ENCODE data around the gene HIPK2.

HIPK2 gene

DNA sequence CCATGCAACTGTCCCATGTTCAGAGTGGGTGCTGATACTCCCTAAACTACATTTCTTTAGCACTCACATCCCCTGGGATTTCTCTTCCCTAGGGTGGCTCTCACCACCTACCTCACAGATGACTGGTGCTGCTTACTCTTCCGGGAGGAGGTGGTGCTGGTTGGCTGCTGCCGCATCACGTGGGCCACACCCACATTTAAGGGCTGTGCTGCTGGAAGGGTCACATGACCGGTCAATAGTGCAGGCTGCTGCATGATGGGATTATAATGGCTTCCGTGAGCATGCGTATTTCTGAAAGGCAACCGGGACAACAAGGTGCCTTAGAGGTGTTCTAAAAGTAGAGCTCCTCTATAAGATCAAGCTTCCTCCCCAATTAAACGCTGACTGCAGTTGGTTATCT lies 177.5 kb downstream of the HIPK2 start:
- ATAC-seq = no peak
- TF ChIP-seq ZNF565 (CRISPR knock-in tag; conservative IDR thresholded peaks at IDR 0.05; ENCODE audit: low read depth) (no peak), ESRRG (CRISPR knock-in tag; IDR thresholded peaks at IDR 0.05) (no peak), ARNTL (CRISPR knock-in tag; IDR thresholded peaks at IDR 0.05; ENCODE audit: borderline replicate concordance, low read depth) (no peak), GLIS3 (CRISPR knock-in tag; IDR thresholded peaks at IDR 0.05) (no peak), TOX (CRISPR knock-in tag; IDR thresholded peaks at IDR 0.05; ENCODE audit: borderline replicate concordance) (no peak), BACH2 (CRISPR knock-in tag; IDR thresholded peaks at IDR 0.05; ENCODE audit: borderline replicate concordance) (no peak), RARB (CRISPR knock-in tag; IDR thresholded peaks at IDR 0.05) (no peak), ZFP30 (CRISPR knock-in tag; IDR thresholded peaks at IDR 0.05) (no peak), ZNF70 (CRISPR knock-in tag; IDR thresholded peaks at IDR 0.05) (no peak), ISL1 (CRISPR knock-in tag; IDR thresholded peaks at IDR 0.05) (no peak), TCF4 (CRISPR knock-in tag; IDR thresholded peaks at IDR 0.05; ENCODE audit: borderline replicate concordance) (no peak), ZFP3 (CRISPR knock-in tag; IDR thresholded peaks at IDR 0.05) (no peak), OSR1 (CRISPR knock-in tag; IDR thresholded peaks at IDR 0.05) (no peak), CSDC2 (CRISPR knock-in tag; IDR thresholded peaks at IDR 0.05) (no peak)
- TF ChIP-seq, protein P1, sequence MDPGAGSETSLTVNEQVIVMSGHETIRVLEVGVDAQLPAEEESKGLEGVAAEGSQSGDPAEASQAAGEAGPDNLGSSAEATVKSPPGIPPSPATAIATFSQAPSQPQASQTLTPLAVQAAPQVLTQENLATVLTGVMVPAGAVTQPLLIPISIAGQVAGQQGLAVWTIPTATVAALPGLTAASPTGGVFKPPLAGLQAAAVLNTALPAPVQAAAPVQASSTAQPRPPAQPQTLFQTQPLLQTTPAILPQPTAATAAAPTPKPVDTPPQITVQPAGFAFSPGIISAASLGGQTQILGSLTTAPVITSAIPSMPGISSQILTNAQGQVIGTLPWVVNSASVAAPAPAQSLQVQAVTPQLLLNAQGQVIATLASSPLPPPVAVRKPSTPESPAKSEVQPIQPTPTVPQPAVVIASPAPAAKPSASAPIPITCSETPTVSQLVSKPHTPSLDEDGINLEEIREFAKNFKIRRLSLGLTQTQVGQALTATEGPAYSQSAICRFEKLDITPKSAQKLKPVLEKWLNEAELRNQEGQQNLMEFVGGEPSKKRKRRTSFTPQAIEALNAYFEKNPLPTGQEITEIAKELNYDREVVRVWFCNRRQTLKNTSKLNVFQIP (CRISPR knock-in tag; IDR thresholded peaks at IDR 0.05; ENCODE audit: borderline replicate concordance, low read depth) = no peak
- TF ChIP-seq, protein P2, sequence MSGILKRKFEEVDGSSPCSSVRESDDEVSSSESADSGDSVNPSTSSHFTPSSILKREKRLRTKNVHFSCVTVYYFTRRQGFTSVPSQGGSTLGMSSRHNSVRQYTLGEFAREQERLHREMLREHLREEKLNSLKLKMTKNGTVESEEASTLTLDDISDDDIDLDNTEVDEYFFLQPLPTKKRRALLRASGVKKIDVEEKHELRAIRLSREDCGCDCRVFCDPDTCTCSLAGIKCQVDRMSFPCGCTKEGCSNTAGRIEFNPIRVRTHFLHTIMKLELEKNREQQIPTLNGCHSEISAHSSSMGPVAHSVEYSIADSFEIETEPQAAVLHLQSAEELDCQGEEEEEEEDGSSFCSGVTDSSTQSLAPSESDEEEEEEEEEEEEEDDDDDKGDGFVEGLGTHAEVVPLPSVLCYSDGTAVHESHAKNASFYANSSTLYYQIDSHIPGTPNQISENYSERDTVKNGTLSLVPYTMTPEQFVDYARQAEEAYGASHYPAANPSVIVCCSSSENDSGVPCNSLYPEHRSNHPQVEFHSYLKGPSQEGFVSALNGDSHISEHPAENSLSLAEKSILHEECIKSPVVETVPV (CRISPR knock-in tag; IDR thresholded peaks at IDR 0.05) = no peak
- TF ChIP-seq, protein P3, sequence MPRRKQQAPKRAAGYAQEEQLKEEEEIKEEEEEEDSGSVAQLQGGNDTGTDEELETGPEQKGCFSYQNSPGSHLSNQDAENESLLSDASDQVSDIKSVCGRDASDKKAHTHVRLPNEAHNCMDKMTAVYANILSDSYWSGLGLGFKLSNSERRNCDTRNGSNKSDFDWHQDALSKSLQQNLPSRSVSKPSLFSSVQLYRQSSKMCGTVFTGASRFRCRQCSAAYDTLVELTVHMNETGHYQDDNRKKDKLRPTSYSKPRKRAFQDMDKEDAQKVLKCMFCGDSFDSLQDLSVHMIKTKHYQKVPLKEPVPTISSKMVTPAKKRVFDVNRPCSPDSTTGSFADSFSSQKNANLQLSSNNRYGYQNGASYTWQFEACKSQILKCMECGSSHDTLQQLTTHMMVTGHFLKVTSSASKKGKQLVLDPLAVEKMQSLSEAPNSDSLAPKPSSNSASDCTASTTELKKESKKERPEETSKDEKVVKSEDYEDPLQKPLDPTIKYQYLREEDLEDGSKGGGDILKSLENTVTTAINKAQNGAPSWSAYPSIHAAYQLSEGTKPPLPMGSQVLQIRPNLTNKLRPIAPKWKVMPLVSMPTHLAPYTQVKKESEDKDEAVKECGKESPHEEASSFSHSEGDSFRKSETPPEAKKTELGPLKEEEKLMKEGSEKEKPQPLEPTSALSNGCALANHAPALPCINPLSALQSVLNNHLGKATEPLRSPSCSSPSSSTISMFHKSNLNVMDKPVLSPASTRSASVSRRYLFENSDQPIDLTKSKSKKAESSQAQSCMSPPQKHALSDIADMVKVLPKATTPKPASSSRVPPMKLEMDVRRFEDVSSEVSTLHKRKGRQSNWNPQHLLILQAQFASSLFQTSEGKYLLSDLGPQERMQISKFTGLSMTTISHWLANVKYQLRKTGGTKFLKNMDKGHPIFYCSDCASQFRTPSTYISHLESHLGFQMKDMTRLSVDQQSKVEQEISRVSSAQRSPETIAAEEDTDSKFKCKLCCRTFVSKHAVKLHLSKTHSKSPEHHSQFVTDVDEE (CRISPR knock-in tag; IDR thresholded peaks at IDR 0.05) = no peak
- TF ChIP-seq, protein P4, sequence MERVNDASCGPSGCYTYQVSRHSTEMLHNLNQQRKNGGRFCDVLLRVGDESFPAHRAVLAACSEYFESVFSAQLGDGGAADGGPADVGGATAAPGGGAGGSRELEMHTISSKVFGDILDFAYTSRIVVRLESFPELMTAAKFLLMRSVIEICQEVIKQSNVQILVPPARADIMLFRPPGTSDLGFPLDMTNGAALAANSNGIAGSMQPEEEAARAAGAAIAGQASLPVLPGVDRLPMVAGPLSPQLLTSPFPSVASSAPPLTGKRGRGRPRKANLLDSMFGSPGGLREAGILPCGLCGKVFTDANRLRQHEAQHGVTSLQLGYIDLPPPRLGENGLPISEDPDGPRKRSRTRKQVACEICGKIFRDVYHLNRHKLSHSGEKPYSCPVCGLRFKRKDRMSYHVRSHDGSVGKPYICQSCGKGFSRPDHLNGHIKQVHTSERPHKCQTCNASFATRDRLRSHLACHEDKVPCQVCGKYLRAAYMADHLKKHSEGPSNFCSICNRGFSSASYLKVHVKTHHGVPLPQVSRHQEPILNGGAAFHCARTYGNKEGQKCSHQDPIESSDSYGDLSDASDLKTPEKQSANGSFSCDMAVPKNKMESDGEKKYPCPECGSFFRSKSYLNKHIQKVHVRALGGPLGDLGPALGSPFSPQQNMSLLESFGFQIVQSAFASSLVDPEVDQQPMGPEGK (CRISPR knock-in tag; IDR thresholded peaks at IDR 0.05; ENCODE audit: borderline replicate concordance) = no peak
- TF ChIP-seq, protein P5, sequence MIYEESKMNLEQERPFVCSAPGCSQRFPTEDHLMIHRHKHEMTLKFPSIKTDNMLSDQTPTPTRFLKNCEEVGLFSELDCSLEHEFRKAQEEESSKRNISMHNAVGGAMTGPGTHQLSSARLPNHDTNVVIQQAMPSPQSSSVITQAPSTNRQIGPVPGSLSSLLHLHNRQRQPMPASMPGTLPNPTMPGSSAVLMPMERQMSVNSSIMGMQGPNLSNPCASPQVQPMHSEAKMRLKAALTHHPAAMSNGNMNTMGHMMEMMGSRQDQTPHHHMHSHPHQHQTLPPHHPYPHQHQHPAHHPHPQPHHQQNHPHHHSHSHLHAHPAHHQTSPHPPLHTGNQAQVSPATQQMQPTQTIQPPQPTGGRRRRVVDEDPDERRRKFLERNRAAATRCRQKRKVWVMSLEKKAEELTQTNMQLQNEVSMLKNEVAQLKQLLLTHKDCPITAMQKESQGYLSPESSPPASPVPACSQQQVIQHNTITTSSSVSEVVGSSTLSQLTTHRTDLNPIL (CRISPR knock-in tag; IDR thresholded peaks at IDR 0.05; ENCODE audit: low read depth) = no peak

DNA sequence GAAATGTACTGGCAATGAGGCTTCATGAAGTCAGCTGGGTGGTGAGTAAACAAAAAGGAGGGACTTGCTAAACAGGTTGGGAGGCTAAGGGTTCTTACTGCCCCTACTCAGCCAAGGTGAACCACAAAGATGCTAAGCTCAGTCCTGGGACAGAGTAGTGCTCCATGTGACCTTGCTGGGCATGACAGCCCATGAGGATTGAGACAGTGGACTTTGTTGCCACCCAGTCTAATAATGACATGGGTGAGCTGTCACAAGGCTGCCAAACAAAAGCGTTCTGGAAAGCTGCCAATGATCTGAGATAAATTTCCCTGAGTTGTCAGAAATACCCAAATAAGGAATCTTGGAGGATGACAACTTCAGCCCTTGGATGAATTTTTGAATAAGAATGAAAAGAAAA lies 179.2 kb downstream of the HIPK2 start:
- no peak for ATAC-seq
- no peak for TF ChIP-seq ESRRG (CRISPR knock-in tag; IDR thresholded peaks at IDR 0.05)
- no peak for TF ChIP-seq OSR1 (CRISPR knock-in tag; IDR thresholded peaks at IDR 0.05)
- TF ChIP-seq ZC3H10 (CRISPR knock-in tag; IDR thresholded peaks at IDR 0.05) = no peak
- TF ChIP-seq ISL1 (CRISPR knock-in tag; IDR thresholded peaks at IDR 0.05) = no peak
- no peak for TF ChIP-seq ZFP3 (CRISPR knock-in tag; IDR thresholded peaks at IDR 0.05)
- TF ChIP-seq, protein P2 (CRISPR knock-in tag; IDR thresholded peaks at IDR 0.05) = no peak
- TF ChIP-seq GLIS3 (CRISPR knock-in tag; IDR thresholded peaks at IDR 0.05) = no peak
- TF ChIP-seq RARB (CRISPR knock-in tag; IDR thresholded peaks at IDR 0.05) = no peak
- TF ChIP-seq, protein P4 (CRISPR knock-in tag; IDR thresholded peaks at IDR 0.05; ENCODE audit: borderline replicate concordance) = no peak
- no peak for TF ChIP-seq BACH2 (CRISPR knock-in tag; IDR thresholded peaks at IDR 0.05; ENCODE audit: borderline replicate concordance)
- TF ChIP-seq ZNF8 (CRISPR knock-in tag; IDR thresholded peaks at IDR 0.05) = no peak
- no peak for TF ChIP-seq PPARA (CRISPR knock-in tag; IDR thresholded peaks at IDR 0.05; ENCODE audit: borderline replicate concordance)
- no peak for TF ChIP-seq CSDC2 (CRISPR knock-in tag; IDR thresholded peaks at IDR 0.05)
- no peak for TF ChIP-seq ZNF565 (CRISPR knock-in tag; conservative IDR thresholded peaks at IDR 0.05; ENCODE audit: low read depth)
- no peak for TF ChIP-seq TCF4 (CRISPR knock-in tag; IDR thresholded peaks at IDR 0.05; ENCODE audit: borderline replicate concordance)
- no peak for TF ChIP-seq ZFP30 (CRISPR knock-in tag; IDR thresholded peaks at IDR 0.05)
- TF ChIP-seq, protein P3 (CRISPR knock-in tag; IDR thresholded peaks at IDR 0.05) = no peak
- no peak for TF ChIP-seq ARNTL (CRISPR knock-in tag; IDR thresholded peaks at IDR 0.05; ENCODE audit: borderline replicate concordance, low read depth)
- no peak for TF ChIP-seq ZNF70 (CRISPR knock-in tag; IDR thresholded peaks at IDR 0.05)
